Omental fat pad (tissue), 4 donors: ENCODE results near the gene KIF17. TPM values are rescaled to one million over a fixed set of nuclear protein-coding genes. Genes with fewer than 3 reads are reported as not detected.
A peak's percentile ranks its signal among the peaks of the same experiment; 100 is the strongest.

Experiments used
- ATAC-seq: fragments of 150-250 bp; one replicate; pipeline ENCODE4 v1.9.1; 2016; ENCODE audit warnings: mild to moderate bottlenecking, moderate library complexity; ENCODE audit not compliant: low FRiP score
- DNase-seq: peaks from one replicate; pipeline ENCODE4 v3.0.0-alpha.2; 2019; ENCODE audit warnings: low spot score
- CTCF ChIP-seq, 3 donors: fragments of 450-650 bp; IDR thresholded peaks; one replicate each; pipeline ENCODE4 v1.5.1; 2016 to 2017; ENCODE audit warnings: antibody characterized with exemption in 3 of 3, mild to moderate bottlenecking in 3 of 3, moderate library complexity in 2 of 3
- total RNA-seq, 4 donors: library from RNA; depleted of rRNA; stranded (reverse); fragments of >200 nt; gene quantifications; one replicate each; pipeline ENCODE4 v1.1.0, GENCODE V29; 2016

The KIF17 gene
- total RNA-seq = 10 to 100 TPM in 1 of 4 donors, 1 to 10 TPM in 3; 2.6 to 14.8 (median 4.1) TPM

DNA sequence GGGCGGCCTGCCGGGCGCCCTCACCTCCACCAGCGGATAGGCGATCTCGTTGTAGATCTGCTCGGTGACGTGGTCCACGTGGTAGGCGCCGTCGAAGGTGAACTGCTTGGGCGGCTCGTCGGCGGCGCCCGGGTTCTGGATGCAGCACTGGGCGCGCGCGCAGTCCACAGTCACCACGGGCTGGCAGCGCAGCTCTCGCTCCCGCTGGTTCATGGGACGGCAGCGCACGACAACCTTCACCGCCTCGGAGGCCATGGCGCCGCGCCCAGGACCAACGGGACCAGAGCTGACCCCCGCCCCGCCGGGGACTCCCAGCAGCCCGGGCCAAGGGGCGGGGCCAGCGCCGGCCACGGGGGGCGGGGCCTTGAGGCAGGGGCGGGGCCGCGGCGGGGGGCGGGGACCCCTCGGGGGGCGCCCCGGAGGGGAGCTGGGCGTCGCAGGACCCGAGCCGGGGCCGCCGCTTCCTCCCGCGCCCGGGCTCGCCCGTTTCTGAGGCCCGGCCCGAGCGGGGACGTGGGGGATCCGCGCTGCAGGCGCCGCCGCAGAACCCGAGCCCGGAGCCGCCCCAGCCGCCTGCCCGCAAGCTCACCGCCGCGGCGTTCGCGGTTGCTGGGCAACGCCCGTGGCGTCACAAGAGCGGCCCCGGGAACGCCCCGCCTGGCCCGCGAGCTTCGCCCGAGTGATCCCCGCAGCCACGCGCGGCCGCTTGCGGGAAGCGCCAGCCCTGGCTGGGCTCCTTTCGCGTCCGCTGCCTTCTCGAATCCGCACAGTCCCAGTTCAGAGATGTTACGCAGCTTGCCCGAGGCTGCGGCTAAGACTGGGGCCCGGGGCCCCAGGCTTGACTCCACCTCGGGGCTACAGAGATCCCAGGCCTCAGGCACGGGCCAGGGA, at the start of gene KIF17:
Gene KIF17, minus strand, starts transcription at position 556 of the 891 bp plus-strand sequence. Its CDS starts 301 bp downstream, at position 255.
- peak; percentile 90 for ATAC-seq
- no peak for TF ChIP-seq CTCF (IDR thresholded peaks at IDR 0.05)
- DNase-seq = peak; percentile 34

DNA sequence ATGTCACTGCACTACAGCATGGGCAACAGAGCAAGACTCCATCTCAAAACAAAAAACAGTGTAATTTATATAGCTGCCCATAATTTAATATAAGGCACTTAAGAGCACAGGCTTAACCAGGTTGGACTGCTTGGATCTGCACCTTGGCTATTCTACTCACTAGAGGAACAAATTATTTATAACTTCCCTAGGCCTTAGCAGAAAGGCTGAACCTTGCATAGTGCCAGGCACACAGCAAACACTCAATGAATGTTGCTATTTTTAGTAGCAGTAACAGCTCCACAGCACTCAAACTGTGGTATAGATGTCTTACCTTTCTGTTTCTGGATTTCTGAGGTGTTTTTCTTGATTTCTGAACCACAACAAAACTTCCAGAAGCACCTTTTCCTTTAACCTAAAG, 49.5 kb upstream of the KIF17 start:
- no peak for TF ChIP-seq CTCF (IDR thresholded peaks at IDR 0.05)
- no peak for DNase-seq
- no peak for ATAC-seq

DNA sequence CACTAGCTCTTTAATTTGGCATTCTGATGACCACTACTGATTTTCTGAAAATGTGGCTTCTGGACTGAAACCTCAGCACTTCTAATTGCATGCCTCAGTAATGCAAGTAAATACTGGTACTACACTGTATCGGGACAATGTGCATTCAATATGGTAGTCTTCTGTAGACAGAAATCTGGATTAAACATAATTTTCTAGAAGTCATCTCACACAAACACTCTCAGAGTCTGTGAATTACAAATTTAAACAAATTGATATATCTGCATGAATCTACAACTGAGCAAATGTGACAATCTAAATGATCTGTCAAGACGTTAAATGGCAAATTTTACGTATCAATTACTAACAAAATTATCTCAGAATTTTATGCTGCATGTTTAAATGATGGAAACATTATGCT, 45.6 kb upstream of the KIF17 start:
- TF ChIP-seq CTCF (IDR thresholded peaks at IDR 0.05) = no peak
- ATAC-seq (no peak), DNase-seq (no peak)

GRCh38 chr1:20760322-20760721, 42.5 kb upstream of the KIF17 start:
- no peak for TF ChIP-seq CTCF (IDR thresholded peaks at IDR 0.05)
- no peak for ATAC-seq
- DNase-seq = no peak

DNA sequence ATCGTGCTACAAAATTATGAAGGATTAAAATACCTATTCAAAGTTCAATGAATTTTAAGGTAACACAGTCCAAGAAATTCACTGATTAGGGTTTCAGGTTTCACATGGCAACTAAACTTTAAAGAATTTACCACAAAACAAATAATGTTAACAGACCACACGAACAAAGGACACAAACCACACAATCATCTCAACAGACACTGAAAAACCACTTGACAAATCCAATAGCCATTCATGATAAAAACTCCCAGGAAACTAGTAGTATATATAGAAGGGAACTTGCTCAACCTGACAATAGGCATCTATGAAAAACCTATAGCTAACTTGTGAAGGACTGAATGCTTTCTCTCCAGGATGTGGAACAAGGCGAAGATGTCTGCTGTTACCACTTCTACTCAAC, 35.8 kb upstream of the KIF17 start:
- DNase-seq (no peak), ATAC-seq (no peak)
- no peak for TF ChIP-seq CTCF (IDR thresholded peaks at IDR 0.05)

DNA sequence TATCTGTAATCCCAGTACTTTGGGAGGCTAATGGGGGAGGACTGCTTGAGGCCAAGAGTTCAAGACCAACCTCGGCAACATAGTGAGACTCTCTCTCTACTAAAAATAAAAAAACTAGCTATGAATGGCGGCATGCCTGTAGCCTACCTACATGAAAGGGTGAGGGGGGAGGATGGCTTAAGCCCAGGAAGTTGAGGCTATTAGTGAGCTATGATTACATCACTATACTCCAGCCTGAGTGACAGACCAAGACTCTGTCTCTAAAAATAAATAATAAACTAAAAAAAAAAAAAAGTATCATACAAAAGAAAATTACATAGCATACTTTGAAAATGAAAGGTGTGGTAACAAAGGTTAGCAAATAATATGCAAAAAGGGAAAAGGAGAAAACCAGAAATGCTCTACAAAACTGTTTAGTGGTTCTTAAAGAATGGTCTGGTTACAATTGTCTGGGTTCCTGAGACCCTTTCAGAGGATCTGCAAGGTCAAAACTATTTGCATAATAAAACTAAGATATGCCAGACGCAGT, 33.7 kb upstream of the KIF17 start:
- ATAC-seq (no peak), DNase-seq (no peak)
- TF ChIP-seq CTCF (IDR thresholded peaks at IDR 0.05) = no peak

GRCh38 chr1:20742671-20743070, 24.9 kb upstream of the KIF17 start:
- no peak for TF ChIP-seq CTCF (IDR thresholded peaks at IDR 0.05)
- DNase-seq = no peak
- ATAC-seq = no peak
